ENCODE data around the gene NR2F2. TPM values are rescaled to one million over a fixed set of nuclear protein-coding genes. Genes with fewer than 3 reads are reported as not detected.

The NR2F2 gene
- total RNA-seq, 1 donor from 2014 or later, result 32.1 TPM

- H3K27me3 Mint-ChIP-seq (ENCODE audit: insufficient read depth, low read depth), result no peaks in the 10 kb centered on the region
- Histone ChIP-seq H3K4me2 (no peak overlapping the region), H3K27ac (no peak overlapping the region), H3K27me3 (no peaks in the 10 kb centered on the region), H3K4me1 (peaks cover 7% of the 10 kb centered on the region), H3K36me3 (no peaks in the 10 kb centered on the region), H3K9ac (no peak overlapping the region), H2AFZ (replicated peaks) (no peak overlapping the region), H3K4me3 (no peak overlapping the region), H4K20me1 (ENCODE audit: low read depth) (no peaks in the 10 kb centered on the region), H3F3A (ENCODE audit: low read depth) (peaks cover 6% of the 10 kb centered on the region), H3K9me3 (ENCODE audit: low read depth) (no peaks in the 10 kb centered on the region), H3K79me2 (ENCODE audit: low read depth) (no peaks in the 10 kb centered on the region)
- TF ChIP-seq EZH2 (IDR thresholded peaks at IDR 0.05) (no peak), EZH2phosphoT487 (IDR thresholded peaks at IDR 0.05) (no peak), CTCF (IDR thresholded peaks at IDR 0.05) (no peak)
- no peak overlapping the region for H3K27ac Mint-ChIP-seq
- H3K36me3 Mint-ChIP-seq, result peaks cover 10% of the 10 kb centered on the region
- H3K4me3 Mint-ChIP-seq, result no peak overlapping the region
- DNase-seq (ENCODE audit: low spot score), result no peak
- H3K9me3 Mint-ChIP-seq, result no peaks in the 10 kb centered on the region
- H3K4me1 Mint-ChIP-seq, result peaks cover 16% of the 10 kb centered on the region
Observed at GRCh38 chr15:96311956-96312294, 18.6 kb upstream of the NR2F2 start.

GRCh38 chr15:96312641-96313335 is 17.7 kb upstream of the NR2F2 start:
- Histone ChIP-seq H3K27ac (no peak overlapping the region), H2AFZ (replicated peaks) (no peak overlapping the region), H3K27me3 (peaks cover 3% of the 10 kb centered on the region), H3K79me2 (ENCODE audit: low read depth) (no peaks in the 10 kb centered on the region), H4K20me1 (ENCODE audit: low read depth) (no peaks in the 10 kb centered on the region), H3K4me3 (no peak overlapping the region), H3K4me1 (peaks cover 14% of the 10 kb centered on the region), H3K4me2 (no peak overlapping the region), H3K9me3 (ENCODE audit: low read depth) (no peaks in the 10 kb centered on the region), H3K36me3 (no peaks in the 10 kb centered on the region), H3K9ac (no peak overlapping the region), H3F3A (ENCODE audit: low read depth) (peaks cover 6% of the 10 kb centered on the region)
- TF ChIP-seq EZH2phosphoT487 (IDR thresholded peaks at IDR 0.05) (no peak), EZH2 (IDR thresholded peaks at IDR 0.05) (no peak), CTCF (IDR thresholded peaks at IDR 0.05) (no peak)
- DNase-seq (ENCODE audit: low spot score), result no peak
- Mint-ChIP-seq H3K36me3 (peaks cover 6% of the 10 kb centered on the region), H3K4me1 (peaks cover 23% of the 10 kb centered on the region), H3K9me3 (no peaks in the 10 kb centered on the region), H3K4me3 (no peak overlapping the region), H3K27me3 (ENCODE audit: insufficient read depth, low read depth) (peaks cover 2% of the 10 kb centered on the region), H3K27ac (no peak overlapping the region)

GRCh38 chr15:96314518-96314917 is 16.0 kb upstream of the NR2F2 start:
- H3K4me3 ChIP-seq, result no peak overlapping the region
- Mint-ChIP-seq H3K9me3 (no peaks in the 10 kb centered on the region), H3K4me1 (peaks cover 34% of the 10 kb centered on the region), H3K36me3 (peaks cover 6% of the 10 kb centered on the region), H3K4me3 (no peak overlapping the region), H3K27ac (no peak overlapping the region), H3K27me3 (ENCODE audit: insufficient read depth, low read depth) (peaks cover 2% of the 10 kb centered on the region)
- no peaks in the 10 kb centered on the region for H4K20me1 ChIP-seq (ENCODE audit: low read depth)
- peaks cover 21% of the 10 kb centered on the region for H3K27me3 ChIP-seq
- TF ChIP-seq EZH2 (IDR thresholded peaks at IDR 0.05), result no peak
- no peak for TF ChIP-seq CTCF (IDR thresholded peaks at IDR 0.05)
- TF ChIP-seq EZH2phosphoT487 (IDR thresholded peaks at IDR 0.05), result no peak
- no peak overlapping the region for H3K27ac ChIP-seq
- no peak overlapping the region for H2AFZ ChIP-seq (replicated peaks)
- peaks cover 8% of the 10 kb centered on the region for H3K4me1 ChIP-seq
- H3K9me3 ChIP-seq (ENCODE audit: low read depth), result no peaks in the 10 kb centered on the region
- no peak overlapping the region for H3K4me2 ChIP-seq
- peaks cover 6% of the 10 kb centered on the region for H3F3A ChIP-seq (ENCODE audit: low read depth)
- no peak overlapping the region for H3K9ac ChIP-seq
- no peaks in the 10 kb centered on the region for H3K79me2 ChIP-seq (ENCODE audit: low read depth)
- no peaks in the 10 kb centered on the region for H3K36me3 ChIP-seq
- DNase-seq (ENCODE audit: low spot score), result no peak
